Stimulated activated CD4-positive, alpha-beta T cell treated with anti-CD3 and anti-CD28 coated beads, Interleukin-12 subunit alpha, Interleukin-12 subunit beta, amount 100 ng/mL, for 48 hours (primary cell): ENCODE results near the gene PER2.

Experiments
- DNase-seq, 3 donors: peaks; one replicate each; pipeline ENCODE4 v3.0.0-alpha.2; 2020; ENCODE audit warnings: low read depth in 2 of 3, low spot score in 1 of 3

Gene PER2

GRCh38 chr2:238251986-238252385 lies 36.4 kb downstream of the PER2 start:
- DNase-seq, result no peak

- no peak for DNase-seq
Measured at GRCh38 chr2:238251331-238251730, 37.1 kb downstream of the PER2 start.

- DNase-seq, result no peak
Measured at GRCh38 chr2:238250896-238251295, 37.5 kb downstream of the PER2 start.

GRCh38 chr2:238247841-238248453 lies 40.5 kb downstream of the PER2 start:
- DNase-seq, result no peak

GRCh38 chr2:238247002-238247822 lies 41.2 kb downstream of the PER2 start:
- DNase-seq, result no peak

GRCh38 chr2:238244151-238244550 lies 44.3 kb downstream of the PER2 start:
- no peak for DNase-seq

- DNase-seq, result no peak
Measured at GRCh38 chr2:238243496-238244076, 44.8 kb downstream of the PER2 start.

GRCh38 chr2:238242731-238243495 lies 45.5 kb downstream of the PER2 start:
- DNase-seq, result no peak

GRCh38 chr2:238241970-238242369 lies 46.4 kb downstream of the PER2 start:
- no peak for DNase-seq

- DNase-seq, result no peak
Measured at GRCh38 chr2:238240757-238241711, 47.4 kb downstream of the PER2 start.

- peak; percentile 52 to 79 (median 58) for DNase-seq
Measured at GRCh38 chr2:238239863-238240756, 48.3 kb downstream of the PER2 start, which contains the start of gene HES6. Gene HES6 (minus strand): TSS chr2:238240038. CDS start chr2:238239905, 133 bp downstream.

- no peak for DNase-seq
Measured at GRCh38 chr2:238239543-238239862, 48.9 kb downstream of the PER2 start.

GRCh38 chr2:238238766-238239542 lies 49.5 kb downstream of the PER2 start:
- DNase-seq, result no peak

- DNase-seq, result no peak
Measured at GRCh38 chr2:238238311-238238765, 50.1 kb downstream of the PER2 start.

- no peak for DNase-seq
Measured at GRCh38 chr2:238237431-238238135, 50.8 kb downstream of the PER2 start.

GRCh38 chr2:238236571-238236970 lies 51.8 kb downstream of the PER2 start:
- no peak for DNase-seq

- no peak for DNase-seq
Measured at GRCh38 chr2:238235856-238236255, 52.6 kb downstream of the PER2 start.

- no peak for DNase-seq
Measured at GRCh38 chr2:238235331-238235732, 53.1 kb downstream of the PER2 start.
